KBM-7 (cell line): Measurements from ENCODE around the gene PPM1M.

ENCODE experiments used
- DNase-seq: peaks from one replicate; pipeline ENCODE4 v3.0.0-alpha.2; 2015
- in situ Hi-C: fragments of 300-500 bp; cut with MboI; formaldehyde crosslinking; loops from 2 replicates; pipeline ENCODE4 v1.14.3; 2020; ENCODE audit warnings: low sequenced_read_pairs, low pct_unique_long_range_greater_than_20kb, mixed read lengths

Gene PPM1M

GRCh38 chr3:52245322-52246263 lies at the start of gene PPM1M:
Gene PPM1M (plus strand): TSS chr3:52245759. CDS start chr3:52245825, 66 bp downstream.
- DNase-seq: peak; percentile 55

GRCh38 chr3:52195823-52196331 lies 49.7 kb upstream of the PPM1M start:
- no peak for DNase-seq
- in situ Hi-C loops: no loop called here

More at GRCh38 chr3:52245322-52246263, at the start of gene PPM1M:
- in situ Hi-C loops: no loop called here

- in situ Hi-C loops: no loop called here
- DNase-seq: no peak
Measured at GRCh38 chr3:52196977-52197376, 48.6 kb upstream of the PPM1M start.

GRCh38 chr3:52197499-52197841 lies 48.1 kb upstream of the PPM1M start:
- in situ Hi-C loops: no loop called here
- no peak for DNase-seq

- DNase-seq: peak; percentile 95
- in situ Hi-C loops: no loop called here
Measured at GRCh38 chr3:52197842-52198625, 47.5 kb upstream of the PPM1M start, which contains the start of gene ALAS1. Gene ALAS1 (plus strand): TSS chr3:52198160. CDS start chr3:52199242, 1,082 bp downstream.

GRCh38 chr3:52198643-52199608 lies 46.6 kb upstream of the PPM1M start:
- in situ Hi-C loops: no loop called here
- no peak for DNase-seq

- in situ Hi-C loops: no loop called here
- DNase-seq: no peak
Measured at GRCh38 chr3:52200981-52201679, 44.4 kb upstream of the PPM1M start.

GRCh38 chr3:52202384-52203077 lies 43.0 kb upstream of the PPM1M start:
- DNase-seq: peak; percentile 84

GRCh38 chr3:52203701-52204100 lies 41.9 kb upstream of the PPM1M start:
- in situ Hi-C loops: no loop called here
- DNase-seq: no peak

More at GRCh38 chr3:52202384-52203077, 43.0 kb upstream of the PPM1M start:
- in situ Hi-C loops: no loop called here

GRCh38 chr3:52204337-52205073 lies 41.1 kb upstream of the PPM1M start:
- in situ Hi-C loops: no loop called here
- no peak for DNase-seq

GRCh38 chr3:52205727-52206372 lies 39.7 kb upstream of the PPM1M start:
- DNase-seq: no peak

GRCh38 chr3:52208556-52208955 lies 37.0 kb upstream of the PPM1M start:
- in situ Hi-C loops: no loop called here
- DNase-seq: no peak

More at GRCh38 chr3:52205727-52206372, 39.7 kb upstream of the PPM1M start:
- in situ Hi-C loops: no loop called here

GRCh38 chr3:52210037-52210436 lies 35.5 kb upstream of the PPM1M start:
- DNase-seq: no peak
- in situ Hi-C loops: no loop called here

- in situ Hi-C loops: no loop called here
- DNase-seq: peak; percentile 30
Measured at GRCh38 chr3:52210550-52211046, 35.0 kb upstream of the PPM1M start.

GRCh38 chr3:52211268-52211891 lies 34.2 kb upstream of the PPM1M start:
- DNase-seq: no peak
- in situ Hi-C loops: no loop called here

GRCh38 chr3:52213005-52213404 lies 32.6 kb upstream of the PPM1M start:
- no peak for DNase-seq

More at GRCh38 chr3:52213005-52213404, 32.6 kb upstream of the PPM1M start:
- in situ Hi-C loops: no loop called here
